Nucleus accumbens (tissue), 56 donors: ENCODE data around the gene CUZD1.

Experiments used
- DNase-seq, 56 donors: peaks; one replicate each; lab custom pipeline; 2025; lab: John Stamatoyannopoulos, UW

The CUZD1 gene

DNA sequence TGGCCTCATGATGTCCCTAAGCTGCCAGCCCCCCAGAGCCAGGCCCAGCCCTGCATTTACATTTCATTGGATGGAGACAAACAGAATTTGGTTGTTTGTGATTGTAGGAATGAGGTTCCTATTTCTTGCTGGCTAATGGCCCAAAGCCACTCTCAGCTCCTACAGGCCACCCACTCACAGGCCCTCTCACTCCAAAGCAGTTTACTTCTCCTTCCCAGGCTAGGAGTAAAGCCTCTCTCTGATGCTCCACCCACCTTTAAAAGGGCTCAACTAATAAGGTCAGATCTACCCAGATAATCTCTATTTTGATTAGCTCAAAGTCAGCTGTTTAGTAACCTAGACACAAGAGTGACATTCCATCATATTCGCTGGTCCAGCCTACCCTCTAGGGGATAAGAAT, 11.2 kb upstream of the CUZD1 start:
- no peak for DNase-seq

DNA sequence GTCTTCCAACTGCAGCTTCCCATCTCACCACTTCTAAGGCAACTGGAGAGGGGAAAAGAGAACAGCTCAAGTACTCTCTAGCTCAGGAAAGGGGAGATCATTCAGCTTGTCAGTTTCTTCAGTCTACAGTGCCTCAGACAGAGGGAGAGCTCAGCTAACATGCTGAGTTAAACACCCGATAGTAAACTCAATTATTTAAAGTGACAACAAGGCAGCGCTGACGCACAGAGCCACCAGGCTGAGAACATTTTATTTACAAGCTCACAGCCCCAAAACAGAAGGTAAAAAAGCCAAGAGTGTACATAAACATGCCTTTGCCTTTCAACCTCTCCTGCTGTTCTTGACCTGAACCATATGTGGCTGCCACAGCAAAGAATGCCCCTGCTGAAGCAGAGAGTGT, 10.1 kb upstream of the CUZD1 start:
- no peak for DNase-seq

DNA sequence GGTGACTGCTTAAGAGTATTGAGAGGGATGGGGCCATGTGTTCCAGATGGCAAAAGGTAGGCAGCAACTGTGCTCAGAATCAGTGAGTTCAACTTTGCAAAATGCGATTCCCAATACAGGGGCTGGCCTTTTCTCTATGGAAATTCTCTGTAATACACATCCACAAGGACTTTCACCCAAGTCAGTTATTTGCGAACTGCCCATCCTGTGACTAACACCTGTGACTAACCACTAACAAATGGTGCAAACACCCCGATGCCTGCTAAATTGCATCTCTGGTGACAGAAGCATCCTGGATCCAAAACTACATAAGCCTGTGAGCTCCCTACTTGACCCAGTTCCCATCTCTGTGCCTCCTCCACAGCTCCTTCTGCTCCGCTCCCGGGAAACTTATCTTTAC, 9.0 kb upstream of the CUZD1 start:
- no peak for DNase-seq

DNA sequence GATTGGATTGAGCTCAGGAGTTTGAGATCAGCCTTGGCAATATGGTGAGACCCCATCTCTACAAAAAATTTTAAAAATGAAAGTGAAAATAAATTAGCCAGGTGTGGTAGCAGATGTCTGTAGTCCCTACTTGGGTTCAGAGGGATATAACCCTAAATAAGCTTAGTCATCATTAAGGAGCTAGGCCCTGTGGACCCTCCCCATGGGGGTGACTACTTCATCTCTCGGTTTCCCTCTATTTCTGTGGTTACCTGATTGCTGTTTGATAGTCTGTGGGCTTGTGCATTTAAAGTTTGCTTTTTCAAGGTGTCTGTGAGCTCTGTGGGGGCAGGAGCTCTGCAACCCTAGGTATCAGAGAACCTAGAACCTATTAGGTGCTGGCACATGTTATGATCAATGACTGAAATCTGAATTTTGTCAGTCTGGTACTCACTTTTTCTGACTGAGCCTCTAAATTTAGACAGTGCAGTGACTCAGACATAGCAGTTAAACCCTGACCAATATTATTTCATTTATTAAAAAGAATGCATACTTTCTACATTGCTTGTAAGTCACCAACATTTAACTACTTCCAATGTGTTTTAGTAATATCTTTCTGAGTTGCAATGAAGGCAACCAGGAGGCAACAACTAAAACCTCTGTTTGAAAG, 8.1 kb upstream of the CUZD1 start:
- DNase-seq = no peak

DNA sequence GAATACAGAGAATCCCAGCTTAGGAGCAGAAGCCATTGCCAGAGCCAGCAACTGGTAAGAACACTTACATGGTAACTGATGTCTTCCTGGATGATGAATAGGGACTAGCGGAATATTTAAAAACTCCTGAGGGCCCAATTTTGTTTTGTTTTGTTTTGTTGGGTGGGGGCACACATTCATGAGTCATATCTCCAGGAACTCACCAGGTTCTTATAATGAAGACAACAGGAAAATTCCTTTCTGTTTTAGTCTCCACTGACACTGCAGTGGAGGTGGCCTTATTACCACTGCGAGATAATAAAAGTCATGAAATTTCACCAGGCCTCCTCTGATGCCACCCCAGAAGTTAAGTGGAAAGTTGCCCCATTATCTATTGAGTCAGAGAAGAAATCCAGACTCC, 6.6 kb upstream of the CUZD1 start:
- no peak for DNase-seq

DNA sequence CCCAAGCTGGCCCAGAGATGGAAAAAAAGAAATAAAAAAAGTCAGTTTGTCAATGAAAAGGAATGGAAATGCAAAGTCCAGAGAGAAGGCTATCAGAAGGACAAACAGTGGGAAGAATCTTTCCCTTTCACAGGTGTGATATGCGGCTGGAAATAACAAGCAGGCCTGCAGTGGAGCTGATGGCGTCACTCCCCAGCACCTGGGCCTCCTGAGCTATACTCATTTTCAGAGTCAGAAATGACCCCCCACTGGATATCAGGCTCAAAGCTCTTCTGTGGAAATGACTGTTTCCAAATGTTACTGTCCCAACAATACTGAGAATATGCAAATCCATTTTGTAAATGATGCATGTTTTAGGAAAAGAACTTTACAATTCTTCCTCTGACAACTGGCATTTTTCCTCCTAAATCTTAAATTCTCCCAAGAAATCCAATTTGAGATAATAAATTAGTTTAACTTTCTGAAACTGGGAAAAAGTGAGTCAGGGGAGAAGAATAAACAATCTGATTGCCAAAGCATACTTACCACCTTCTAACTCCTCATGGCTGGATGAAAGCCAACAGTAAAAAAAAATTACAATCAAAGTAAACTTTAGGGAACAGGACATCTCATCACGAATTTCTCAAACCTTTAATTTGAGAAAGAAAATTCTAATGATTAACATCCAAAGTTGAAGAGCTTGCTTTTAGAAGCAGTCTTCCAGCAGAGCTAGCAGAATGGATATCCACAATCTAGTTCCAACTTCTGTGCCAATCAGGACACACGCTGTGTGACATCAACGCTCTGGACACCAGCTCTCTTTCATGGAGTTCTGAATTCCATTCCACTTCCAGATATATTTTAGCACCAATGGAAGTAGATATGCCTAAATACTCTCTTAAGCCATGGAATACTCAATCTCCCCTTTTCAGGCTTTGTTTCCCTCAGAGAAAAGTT, 5.3 kb upstream of the CUZD1 start:
- DNase-seq = no peak

DNA sequence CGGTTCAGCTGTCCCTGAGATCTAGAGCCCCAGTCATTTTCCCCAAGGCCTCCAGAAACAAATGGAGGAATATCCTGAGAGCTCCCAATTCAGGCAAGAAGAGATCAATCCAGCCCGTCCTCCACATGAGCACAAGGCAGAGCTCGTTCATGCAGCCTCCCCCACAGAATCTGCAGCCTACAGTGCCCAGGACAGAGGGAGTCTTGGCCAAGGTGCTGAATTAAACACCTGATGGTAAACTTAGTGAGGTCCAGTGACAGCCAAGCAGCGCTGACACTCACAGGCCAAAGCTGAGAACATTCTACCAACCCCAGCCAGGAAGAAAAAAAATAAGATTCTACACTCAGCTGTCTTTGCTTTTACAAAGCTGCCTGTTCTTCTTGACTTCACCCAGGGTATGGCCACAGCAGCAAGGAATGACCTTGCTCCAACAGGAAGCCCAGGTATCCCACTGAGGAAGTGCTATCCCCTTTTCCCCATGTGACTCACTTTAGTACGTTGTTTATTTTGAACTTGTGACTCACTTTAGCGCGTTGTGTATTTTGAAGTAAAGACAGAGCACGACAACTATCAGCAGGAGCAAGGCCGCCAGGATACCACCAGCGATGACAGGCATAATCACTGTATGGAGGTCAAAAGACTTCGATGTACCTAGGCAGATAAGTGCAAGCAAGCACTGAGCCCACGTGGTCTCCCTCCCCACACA, 4.4 kb upstream of the CUZD1 start:
- DNase-seq = no peak

DNA sequence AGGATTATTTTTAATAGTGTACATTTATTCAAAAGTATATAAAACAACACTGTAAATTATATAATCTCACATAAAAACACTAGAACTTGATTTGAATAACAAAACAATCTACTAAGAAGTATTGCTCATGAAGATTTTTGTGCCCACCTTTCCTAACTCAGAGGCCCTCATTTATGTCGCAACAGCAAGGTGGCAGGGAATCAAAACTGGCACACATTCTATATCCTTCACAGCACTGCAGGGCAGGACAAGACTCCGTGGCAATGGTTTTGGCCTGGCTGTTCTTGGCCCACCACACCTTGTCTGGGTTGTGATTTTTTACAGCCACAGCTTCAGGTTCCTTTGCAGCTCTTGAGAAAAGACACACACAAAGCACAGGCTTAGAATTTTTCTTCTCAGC, 3.4 kb upstream of the CUZD1 start:
- DNase-seq = no peak

DNA sequence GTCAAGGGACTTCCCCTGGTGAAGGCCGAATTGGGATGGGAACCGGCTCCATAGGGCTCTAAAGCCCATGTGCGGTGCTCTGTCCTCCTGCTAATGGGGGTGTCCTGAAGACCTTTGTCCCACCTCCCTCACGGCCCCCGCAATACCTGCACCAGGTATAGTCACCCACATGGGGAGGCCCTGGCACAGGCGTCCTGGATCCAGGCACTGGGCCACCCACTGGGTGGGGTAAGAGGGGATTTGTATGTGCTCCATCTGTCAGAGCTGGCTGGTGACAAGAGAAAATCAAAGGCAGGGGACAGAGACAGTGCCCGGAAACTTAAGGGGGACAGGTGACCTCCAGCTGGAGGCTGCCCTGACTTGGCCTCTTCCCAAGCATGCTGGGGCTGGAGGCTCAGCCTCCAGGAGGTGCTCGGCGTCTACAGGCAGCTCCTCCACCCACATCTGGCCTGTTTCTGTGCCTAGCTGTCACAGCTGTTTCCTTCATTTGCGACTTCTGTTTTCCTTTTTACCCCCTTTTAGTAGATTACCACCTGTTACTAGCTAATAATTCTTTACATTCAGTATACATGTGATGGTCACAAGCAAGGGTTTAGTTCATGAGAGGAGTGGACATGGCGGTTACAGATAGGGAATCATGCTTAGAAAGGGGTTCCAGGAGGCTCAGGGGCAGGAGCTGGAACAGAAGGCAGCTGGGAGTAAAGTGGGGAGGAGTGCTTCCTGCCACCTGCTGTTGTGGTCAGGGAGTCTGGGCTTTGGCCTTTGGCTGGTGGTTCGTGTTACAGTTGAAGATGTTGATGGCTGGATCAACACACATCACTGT, 2.3 kb upstream of the CUZD1 start:
- no peak for DNase-seq

DNA sequence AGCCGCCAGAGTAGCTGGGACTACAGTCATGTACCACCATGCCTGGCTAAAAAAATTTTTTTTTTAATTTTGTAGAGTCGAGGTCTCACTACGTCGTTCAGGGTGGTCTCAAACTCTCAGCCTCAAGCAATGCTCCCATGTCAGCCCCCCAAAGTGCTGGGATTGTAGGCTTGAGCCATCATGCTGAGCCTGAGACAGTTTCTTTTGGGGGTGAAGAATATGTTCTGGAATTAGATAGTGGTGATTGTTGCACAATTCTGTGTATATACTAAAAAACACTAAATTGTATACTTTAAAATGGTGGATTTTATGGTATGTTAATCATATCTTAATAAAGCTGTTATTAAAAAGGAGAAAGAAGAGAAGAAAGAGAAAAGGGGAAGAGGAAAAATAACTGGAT, 1.5 kb downstream of the CUZD1 start:
- no peak for DNase-seq

DNA sequence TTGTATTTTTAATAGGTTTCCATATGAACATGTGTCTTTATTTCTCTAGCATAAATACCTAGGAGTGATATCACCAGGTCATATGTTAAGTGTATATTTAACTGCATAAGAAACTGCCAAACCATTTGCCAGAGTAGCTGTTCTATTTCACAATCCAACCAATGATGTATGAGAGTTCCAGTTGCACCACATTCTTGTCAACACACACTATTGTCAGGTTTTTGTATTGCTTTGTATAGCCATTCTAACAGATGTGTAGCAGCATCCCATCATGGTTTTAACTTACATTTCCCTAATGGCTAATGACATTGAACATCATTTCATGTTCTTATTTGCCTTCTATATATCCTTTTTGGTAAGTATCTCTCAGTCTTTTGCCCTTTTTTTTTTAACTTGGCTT, 4.1 kb downstream of the CUZD1 start:
- no peak for DNase-seq

DNA sequence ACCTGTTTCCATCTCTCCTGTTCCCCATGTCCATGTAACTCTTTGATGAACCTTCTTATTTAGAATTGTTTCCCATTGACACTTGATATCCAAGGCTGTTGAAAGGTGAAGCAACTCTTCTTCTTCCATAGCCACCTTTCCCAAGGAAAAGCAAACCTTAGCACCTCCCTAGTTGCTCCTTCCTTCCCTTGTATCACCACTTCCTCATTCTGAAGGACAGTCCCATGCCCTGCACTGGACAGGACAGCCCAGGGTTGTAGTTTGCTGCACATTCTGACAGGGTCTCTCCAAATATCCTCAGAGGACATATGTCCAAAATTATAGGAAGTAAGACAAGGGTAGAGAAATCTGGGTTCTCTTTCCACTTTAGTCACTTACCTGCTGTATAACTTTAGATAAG, 6.2 kb downstream of the CUZD1 start:
- DNase-seq = no peak

DNA sequence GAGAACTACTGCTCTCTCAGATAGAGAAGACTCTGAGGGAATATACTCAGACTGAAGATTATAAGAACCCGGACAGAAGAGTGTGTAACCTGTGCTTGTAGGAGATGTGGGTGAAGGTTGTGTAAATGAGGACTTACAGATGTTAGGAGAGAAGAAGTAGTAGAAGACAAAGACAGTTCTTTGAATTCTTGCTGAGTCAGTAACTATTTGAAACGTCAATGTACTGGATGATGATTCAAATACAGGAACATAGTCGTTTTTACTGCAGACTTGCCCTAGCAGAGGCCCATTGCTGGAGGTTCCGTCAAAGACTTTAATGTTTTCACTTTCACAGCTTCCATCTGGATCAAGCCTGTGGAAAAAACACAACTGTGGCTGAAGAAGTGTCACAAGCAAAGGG, 6.8 kb downstream of the CUZD1 start:
- DNase-seq = no peak

DNA sequence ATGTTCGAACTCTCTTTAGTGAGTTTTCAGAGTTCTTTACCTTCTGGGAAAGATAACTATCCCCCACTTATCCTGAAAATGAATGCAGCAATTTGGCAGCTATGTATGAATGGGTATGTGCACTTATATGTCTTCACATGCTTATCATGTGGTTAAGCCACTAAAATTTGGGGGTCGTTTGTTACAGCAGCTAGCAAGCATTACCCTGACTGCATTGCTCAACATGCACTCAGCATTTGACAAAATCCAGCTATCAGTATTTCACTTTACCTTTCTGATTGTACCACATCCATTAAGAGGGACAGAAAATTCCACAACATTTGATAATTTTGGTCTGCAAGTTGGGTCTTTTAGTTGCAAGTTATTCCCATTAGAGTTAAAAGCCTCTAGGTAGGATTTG, 9.7 kb downstream of the CUZD1 start:
- DNase-seq = no peak

DNA sequence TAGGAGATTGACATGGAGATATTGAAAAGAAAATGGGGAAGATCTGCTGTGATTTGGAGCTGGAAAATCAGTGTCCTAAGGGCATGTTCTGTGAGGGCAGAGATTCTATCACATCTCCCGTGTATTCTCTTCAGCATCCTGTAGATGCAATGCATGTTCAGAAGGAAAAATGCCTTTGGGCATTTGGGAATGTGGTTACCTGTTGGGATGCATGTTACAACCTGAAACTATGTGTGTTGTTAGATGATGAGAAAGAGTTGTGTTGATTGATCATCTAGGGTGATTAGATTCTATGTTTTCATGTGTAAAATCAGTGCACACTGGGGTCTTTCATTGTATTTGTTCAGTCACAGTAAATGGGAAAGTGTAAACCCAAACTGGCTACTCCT, 14.7 kb downstream of the CUZD1 start:
- DNase-seq = no peak

DNA sequence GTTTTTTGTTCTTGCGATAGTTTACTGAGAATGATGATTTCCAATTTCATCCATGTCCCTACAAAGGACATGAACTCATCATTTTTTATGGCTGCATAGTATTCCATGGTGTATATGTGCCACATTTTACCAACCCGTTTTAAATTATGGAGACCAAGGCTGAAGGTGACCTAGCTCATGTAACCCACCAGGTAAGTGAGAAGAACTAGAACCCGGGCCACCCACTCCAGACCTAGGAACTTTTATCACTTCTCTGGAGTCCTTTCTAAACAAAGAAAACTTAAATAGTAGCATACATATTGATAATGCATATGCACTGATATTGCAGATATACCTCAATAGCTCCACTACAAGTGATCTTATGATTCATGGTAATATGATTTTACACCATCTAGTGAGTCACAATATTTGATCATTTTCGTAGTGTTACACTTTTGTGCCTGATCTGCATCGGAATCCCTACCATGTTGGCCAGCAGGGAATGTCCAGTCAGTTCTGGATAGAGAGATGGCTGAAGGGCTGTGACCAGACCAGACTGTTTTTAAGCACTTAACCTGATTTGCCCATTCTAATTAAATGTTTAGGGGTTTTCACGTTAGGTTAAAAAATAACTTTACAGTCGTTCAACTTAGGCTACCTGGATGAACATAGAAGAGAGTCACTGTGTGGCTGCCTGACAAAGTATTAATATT, 15.2 kb downstream of the CUZD1 start:
- DNase-seq = no peak

DNA sequence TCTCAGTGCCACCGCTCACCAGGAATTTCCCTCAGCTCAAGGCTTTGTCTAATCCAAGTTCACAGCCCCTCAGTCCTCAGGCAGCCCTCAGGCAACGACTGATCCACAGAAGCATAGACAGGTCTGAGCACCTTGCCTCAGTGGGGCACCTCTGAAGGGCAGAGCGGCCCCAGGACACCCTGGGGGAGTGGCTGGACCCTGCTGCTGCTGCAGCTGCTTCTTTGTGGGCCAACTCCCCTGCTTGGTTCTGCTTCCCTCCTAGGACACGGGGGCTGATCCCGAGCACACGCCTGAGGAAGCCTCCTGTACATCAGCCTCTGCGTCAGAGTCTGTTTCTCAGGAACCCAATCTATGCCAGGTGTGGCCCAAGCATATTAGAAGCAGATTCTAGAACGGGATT, 16.2 kb downstream of the CUZD1 start:
- no peak for DNase-seq

DNA sequence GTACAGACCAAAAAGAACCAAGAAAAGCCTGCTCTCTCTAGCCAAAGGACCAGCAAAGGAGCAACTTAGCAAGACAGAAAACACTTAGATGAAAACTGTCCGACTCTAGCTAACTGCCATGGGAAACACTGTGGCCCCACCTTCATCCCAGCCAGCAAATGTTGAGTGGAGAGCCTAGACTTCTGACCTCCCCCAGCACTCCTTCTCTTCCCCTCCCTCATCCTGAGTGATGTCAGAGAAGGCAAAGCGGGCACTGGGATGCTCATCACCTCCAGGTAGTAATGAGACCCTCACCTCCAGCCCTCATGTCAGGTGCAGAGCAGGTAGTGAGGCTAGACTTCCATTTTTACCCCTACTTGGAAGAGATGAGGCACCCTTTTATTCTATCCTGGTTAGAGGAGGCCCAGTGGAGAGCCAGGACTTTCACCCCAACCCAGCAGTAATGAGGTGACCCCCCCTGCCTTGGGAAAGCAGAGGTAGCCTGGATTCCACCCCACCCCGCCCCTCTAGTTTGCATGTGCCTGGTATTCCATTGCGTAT, 16.9 kb downstream of the CUZD1 start:
- DNase-seq = no peak

DNA sequence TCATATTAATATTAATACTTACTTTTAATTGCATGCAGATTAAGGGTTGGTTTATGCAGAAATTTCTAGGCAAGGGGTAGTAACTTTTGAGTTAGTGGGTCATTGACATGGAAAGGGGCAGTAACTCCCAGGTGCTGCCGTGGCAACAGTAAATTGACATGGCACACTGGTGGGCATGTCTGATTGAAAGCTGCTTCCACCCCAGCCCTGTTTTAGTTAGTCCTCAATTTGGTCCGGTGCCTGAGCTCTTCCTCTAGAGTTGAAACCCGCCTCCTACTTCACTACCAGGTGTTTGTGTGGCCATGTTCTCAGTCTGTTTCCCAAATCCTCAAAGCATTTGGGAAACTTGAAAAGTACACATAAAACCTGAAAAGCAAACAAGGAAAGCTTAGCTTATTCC, 18.4 kb downstream of the CUZD1 start:
- DNase-seq = no peak
